Gastrocnemius medialis (tissue), 4 donors: ENCODE measurements around the gene PTGDS.

Experiments
- CTCF ChIP-seq, 5 experiments: fragments of 450-650 bp in 3 of 5; fragments of 200-600 bp in 2 of 5; sonication (generic) in 2 of 5; IDR thresholded peaks in 4 of 5; conservative IDR thresholded peaks in 1 of 5; 1 replicate in 4 of 5; 2 replicates in 1 of 5; pipeline ENCODE4 v1.5.1; 2016 to 2019; ENCODE audit warnings: antibody characterized with exemption in 5 of 5, mild to moderate bottlenecking in 3 of 5, moderate library complexity in 3 of 5
- POLR2A ChIP-seq, 2 donors: fragments of 450-650 bp; IDR thresholded peaks; one replicate each; pipeline ENCODE4 v1.6.1; 2017; ENCODE audit warnings: antibody characterized with exemption in 2 of 2, mild to moderate bottlenecking in 2 of 2, moderate library complexity in 2 of 2

GRCh38 chr9:137012694-137013570 lies 35.6 kb downstream of the PTGDS start:
- TF ChIP-seq CTCF (IDR thresholded peaks at IDR 0.05 in 4 of 5, conservative IDR thresholded peaks at IDR 0.05 in 1 of 5) (no peak), POLR2A (IDR thresholded peaks at IDR 0.05) (no peak)
